Stimulated activated CD4-positive, alpha-beta T cell treated with anti-CD3 and anti-CD28 coated beads, Interleukin-15, amount 100 ng/mL, for 48 hours (primary cell): ENCODE data around the gene ARHGAP6.

ENCODE experiments used
- DNase-seq, 2 donors: peaks; one replicate each; pipeline ENCODE4 v3.0.0-alpha.2; 2020; ENCODE audit warnings: low read depth in 2 of 2

Gene ARHGAP6, protein sequence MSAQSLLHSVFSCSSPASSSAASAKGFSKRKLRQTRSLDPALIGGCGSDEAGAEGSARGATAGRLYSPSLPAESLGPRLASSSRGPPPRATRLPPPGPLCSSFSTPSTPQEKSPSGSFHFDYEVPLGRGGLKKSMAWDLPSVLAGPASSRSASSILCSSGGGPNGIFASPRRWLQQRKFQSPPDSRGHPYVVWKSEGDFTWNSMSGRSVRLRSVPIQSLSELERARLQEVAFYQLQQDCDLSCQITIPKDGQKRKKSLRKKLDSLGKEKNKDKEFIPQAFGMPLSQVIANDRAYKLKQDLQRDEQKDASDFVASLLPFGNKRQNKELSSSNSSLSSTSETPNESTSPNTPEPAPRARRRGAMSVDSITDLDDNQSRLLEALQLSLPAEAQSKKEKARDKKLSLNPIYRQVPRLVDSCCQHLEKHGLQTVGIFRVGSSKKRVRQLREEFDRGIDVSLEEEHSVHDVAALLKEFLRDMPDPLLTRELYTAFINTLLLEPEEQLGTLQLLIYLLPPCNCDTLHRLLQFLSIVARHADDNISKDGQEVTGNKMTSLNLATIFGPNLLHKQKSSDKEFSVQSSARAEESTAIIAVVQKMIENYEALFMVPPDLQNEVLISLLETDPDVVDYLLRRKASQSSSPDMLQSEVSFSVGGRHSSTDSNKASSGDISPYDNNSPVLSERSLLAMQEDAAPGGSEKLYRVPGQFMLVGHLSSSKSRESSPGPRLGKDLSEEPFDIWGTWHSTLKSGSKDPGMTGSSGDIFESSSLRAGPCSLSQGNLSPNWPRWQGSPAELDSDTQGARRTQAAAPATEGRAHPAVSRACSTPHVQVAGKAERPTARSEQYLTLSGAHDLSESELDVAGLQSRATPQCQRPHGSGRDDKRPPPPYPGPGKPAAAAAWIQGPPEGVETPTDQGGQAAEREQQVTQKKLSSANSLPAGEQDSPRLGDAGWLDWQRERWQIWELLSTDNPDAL (N-terminal part only)

DNA sequence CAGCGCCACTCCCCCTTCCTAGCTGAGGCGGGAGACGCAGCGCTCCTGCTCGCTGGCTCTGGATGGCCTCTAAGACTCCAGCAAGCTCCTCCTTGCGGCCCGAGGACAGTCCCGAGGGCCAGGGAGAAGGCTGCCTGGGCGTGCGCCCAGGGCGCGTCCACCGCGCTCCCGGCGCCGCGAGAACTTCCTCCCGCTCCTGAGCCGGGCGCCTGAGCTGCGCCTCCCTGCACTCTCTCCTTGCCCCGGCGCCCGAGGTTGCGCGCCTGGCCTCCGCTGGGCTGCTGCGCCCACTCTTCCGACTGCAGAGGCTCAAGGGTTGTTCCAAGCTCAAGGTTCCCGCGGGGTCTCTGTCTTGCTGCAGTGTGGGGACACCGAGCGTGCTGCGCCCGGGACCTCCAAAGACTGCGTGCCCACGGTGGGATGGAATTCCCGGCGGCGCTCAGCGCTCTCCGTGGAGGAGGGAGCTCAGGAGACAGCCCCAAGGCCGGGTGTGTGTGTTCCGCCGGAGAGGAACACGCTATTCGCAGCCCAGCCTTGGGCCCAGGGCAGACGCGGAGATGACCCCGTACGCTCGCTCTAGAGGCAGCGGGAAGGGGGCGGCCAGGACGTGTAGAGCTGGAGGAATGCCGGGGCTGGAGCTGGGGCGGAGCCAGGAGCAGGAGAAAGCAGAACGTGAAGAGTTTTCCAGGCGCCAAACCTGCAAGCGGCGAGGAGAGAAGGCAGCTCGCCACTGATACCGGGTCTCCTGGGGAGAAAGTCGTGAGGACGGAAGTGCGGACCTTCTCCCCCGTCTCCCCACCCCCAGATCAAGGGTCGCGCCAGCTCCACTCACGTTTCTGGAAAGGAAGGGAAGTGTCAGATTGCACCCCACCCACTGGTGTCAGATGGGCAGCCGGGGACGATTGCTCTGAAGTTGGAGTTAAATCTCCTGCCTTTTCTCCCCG is at the start of gene ARHGAP6:
Gene ARHGAP6, minus strand, starts transcription at position 753 of the 944 bp plus-strand sequence. CDS start 1,092 bp downstream, outside the sequence.
- DNase-seq: no peak

DNA sequence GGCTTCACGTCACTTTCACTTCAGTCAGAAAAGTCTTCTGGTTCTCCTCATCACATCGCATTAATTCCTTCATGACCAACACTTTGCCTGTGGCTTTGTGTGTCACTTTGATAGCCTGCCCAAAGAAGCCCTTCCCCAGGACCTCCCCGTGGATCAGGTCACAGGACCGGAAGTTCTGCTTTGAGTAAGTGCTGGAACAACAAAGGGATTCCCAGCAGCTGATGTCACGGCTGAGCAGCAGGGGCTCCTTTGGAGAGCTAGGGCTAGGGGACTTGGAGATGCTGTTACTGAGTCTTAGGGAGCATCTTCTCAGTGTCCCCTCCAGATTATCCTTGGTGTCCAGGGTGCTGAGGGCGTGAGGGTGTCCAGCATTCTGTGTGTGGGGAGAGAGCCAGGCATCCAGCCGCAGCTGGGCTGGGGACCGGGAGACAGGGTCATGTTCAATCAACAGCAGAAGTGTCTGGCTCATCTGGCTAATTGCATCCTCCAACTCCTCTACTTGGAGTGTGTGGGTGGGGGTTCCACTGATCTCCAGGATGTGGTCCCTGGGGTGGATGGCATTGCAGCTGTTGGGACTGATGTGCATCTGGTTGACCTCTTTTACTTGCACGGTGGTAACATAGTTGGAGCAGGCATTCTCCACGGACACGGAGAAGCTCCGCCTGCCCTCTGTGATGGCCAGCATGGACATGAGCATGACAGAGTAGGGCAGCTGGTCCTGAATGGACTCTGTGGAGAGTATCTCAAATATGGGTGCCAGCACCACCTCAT is 39.2 kb upstream of the ARHGAP6 start:
- DNase-seq: no peak

DNA sequence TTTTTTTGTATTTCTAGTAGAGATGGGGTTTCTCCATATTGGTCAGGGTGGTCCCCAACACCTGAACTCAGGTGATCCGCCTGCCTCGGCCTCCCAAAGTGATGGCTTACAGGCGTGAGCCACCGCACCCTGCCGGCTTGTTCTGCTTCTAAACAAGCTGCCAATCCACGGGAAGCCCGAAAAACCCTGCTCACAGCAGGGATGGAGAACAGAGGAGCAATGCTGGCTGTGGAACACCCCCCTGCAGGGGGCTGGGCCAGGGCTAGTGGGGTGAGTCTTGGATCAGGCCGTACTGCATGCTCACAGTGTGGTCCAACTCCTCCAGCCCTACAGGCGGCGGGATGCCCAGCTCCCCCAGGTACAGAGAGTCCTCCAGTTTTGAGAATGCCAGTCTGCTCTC is 38.1 kb upstream of the ARHGAP6 start:
- DNase-seq: no peak

DNA sequence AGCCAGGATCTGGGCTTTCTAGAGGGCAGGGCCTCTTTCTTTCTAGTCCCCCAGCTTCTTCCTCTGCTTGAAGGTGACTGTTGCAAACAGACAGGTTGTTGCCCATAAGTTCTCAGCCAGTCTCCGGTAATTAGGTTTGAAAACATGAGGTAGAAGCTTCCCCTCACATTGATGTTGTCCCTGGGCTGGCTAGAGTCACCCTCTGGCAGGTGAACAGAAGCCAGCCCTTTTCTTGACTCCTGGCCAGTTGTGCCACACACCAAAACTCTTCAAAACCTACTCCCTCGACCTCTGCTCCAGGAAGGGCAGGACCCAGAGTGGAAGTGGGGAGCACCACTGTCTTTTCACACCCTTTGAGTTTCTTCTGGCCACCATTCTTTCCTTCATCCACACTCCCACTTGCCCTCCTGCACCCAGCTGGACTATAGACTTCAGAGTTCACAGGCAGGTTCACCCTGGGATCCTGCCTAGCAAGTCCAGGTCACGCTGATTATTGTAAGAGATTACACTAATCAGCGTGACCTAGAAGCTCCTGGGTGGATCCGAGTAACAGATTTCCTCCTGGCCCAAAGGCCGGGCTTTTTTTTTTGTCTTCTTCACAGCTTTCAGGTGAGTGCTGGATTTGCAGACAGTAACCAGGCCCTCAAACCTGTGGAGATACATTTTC is 37.4 kb upstream of the ARHGAP6 start:
- no peak for DNase-seq

DNA sequence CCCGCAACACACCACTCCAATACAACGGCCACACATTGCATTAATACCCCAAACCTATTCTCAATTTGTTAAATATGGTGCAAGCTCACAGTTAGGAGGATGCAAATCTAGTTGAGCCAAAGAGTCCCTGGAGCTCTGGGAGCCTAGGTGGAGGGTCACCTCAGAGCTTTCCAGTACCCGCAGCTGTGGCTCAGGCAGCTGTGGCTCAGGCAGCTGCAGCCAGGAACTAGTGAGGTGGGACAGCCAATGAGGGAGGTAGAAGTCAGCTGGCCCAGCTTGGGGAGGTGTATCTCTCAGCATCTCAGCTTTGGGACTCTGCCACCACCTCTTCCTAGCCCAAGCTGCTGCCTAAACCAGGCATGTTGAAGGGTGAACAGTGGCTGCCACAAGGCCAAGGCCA is 36.7 kb upstream of the ARHGAP6 start:
- no peak for DNase-seq

DNA sequence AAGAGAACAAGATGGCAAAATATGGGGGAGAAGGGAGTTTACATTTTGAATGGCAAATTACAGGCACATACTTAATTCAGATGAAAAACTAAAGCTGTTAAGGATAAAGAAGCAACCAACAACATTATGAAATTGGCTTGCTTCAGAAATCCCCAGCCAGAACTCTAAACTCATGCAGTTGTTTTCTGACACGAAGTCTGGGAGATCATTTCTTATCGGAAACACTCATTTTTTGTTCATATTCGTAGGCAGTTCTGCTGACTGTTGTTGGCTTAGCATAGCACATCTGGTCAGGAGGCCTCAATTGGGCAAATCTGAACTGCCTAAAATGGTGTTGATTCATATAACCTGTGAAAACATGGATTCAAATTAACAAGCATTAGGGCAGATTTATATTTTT is 33.0 kb upstream of the ARHGAP6 start:
- no peak for DNase-seq

DNA sequence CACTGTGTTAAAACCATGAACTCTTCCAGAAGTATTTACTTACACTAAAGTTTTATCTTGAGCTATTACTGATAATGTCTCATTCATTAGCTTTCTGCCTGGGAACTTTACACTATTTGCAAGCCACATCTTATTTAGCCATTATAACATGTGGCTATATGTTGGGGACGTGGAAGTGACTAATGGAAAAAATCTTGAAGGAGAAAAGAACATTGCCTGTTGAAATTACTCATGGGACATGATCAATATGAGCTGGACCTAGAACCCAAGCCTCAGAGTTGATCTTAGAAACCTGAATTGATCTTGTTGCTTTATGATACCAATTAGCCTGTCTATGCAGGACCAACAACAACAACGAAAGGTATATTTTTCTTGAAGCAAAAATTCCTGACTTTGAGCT is 22.5 kb upstream of the ARHGAP6 start:
- DNase-seq: no peak

DNA sequence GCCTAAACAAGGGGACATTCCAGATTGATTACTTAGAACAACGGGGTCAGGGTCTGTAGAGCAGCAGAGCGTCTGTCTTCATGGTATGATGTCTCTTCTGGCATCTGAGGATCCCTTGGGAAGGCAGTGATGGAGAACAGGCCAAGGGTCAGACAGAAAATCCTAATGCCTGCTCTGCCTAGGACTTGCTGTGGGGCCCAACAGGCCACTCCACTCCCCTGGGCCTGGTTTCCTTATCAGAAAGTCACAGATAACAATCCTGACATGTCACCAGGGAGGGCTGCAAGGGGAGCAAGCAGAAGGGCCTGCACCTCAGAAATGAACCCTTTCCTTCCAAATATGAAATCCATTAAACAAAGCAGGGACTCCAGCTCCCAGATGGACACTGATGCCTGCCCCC is 21.4 kb upstream of the ARHGAP6 start:
- DNase-seq: no peak

DNA sequence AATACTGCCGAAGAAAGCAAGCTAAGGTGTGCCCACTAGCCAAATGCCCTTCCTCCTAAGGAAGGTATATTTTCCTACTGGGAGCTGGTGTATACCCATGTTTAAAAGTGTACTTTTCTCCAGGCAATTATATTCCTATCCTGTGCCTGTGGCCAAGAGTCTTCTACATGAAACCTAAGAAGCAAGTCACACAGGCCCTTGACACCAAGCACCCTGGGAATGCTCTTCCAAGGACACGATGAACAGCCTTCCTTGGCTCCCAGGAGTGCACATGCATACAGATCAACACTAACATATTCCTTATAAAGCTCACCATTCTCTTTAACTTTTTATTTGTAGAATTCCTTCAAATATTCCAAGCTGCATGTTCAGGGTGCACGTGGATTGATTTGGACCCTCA is 17.3 kb upstream of the ARHGAP6 start:
- no peak for DNase-seq

DNA sequence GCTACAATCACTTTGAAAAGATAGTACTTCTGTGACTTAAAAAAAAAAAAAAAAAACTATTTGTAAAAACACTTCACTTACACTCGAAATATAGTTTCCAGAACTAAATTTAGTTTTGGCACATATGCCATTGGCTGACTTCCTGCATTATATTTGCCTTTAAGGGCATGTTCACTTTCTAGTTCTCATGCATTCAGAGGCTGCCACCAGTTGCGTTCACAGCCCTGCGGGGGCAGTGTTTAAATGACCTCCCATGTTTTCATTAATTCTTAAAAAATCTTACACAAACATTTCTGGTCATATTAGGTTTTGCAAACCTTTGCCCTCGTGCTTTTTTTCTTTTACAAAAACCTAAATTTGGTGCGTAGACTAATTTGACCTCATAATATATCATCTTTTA is 12.4 kb upstream of the ARHGAP6 start:
- no peak for DNase-seq

DNA sequence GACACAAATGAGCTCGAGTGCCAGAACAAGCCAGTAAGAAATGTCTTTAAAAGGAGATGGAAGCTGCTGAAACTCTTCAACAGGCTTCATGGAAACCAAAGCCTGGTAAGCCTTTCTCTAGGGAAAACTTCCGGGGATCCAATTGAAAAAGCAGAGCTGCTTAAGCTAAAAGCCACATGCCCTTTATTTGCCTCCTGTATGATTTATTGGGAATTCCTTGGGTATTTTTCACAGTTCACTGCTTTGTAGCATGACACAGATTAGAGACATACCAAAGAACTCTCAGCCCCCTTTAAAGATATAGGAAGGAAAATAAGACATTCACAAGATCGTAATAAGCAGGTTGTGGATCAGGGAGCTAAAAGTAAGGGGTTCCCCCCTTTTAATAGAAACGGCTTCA is 6.5 kb upstream of the ARHGAP6 start:
- no peak for DNase-seq

DNA sequence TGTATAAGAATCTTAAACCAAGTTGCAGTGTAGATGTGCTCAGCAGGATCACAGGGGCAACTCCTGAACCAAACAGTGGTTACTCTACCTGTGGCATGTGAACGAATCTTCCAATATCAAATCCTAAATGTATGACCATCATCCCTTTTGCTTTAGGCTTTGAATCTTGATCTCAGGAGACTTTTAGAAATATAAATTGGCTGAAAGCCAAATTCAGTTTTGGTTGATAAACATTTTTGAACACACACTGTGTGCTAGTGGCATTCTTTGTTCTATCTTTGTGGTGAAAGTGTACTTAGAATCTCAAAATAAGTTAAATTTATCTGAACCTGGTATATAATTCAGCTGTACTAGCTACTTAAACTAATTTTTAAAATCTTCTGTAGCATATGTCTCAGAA is 4.6 kb upstream of the ARHGAP6 start:
- no peak for DNase-seq

DNA sequence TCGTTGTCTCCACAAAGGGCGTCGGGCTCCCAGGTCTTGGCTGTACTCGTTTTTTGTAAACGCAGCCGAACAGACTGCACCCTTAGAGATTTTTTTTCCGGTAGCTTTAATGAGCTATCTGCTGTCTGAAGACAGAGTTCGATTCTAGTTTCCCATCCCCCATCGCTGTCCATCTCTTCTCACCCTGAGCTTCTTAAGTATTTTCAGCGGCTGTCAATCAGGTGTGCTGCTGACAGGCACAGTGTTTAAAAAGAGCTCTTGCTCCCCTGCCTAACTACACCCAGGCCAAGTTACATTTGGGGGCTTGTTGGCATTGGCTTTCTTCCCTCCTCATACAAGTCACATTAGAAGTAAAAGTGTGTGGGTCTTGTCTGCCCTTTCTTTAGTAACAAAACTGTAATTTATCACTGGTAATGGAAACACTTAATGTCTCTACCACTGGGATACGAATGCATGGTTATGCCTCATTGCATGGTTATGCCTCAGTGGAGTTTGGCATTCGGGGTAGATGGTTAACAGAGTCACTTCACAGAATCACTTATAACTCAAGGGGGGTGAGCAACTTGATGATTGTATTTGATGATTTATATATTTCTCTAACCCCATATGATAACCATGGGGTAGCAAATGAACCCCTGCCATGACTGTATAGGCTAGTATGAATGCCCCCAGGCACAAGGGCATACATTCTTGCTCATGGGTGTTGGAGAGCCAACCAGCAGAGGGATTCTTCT is 1.4 kb upstream of the ARHGAP6 start:
- no peak for DNase-seq

DNA sequence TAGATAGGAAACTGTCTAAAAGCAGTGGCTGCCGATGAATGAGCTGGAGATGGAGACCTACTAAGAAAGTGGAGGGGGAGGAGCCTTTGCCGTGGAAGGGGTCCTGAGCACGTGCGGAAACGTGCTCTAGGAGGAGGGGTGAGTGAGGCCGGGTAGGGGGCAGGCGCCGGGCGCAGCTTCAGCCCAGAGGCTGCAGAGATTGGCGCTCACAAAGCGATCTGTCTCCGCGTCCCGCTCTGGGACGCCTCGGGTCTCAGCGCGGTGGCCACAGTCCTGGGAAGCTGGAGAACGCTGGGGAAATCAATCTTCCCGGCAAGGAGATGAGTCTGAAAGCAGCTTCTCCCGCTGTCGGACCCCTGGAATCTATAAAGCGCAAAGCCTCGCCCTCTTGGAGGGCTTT is 444 bp upstream of the ARHGAP6 start:
- DNase-seq: no peak

DNA sequence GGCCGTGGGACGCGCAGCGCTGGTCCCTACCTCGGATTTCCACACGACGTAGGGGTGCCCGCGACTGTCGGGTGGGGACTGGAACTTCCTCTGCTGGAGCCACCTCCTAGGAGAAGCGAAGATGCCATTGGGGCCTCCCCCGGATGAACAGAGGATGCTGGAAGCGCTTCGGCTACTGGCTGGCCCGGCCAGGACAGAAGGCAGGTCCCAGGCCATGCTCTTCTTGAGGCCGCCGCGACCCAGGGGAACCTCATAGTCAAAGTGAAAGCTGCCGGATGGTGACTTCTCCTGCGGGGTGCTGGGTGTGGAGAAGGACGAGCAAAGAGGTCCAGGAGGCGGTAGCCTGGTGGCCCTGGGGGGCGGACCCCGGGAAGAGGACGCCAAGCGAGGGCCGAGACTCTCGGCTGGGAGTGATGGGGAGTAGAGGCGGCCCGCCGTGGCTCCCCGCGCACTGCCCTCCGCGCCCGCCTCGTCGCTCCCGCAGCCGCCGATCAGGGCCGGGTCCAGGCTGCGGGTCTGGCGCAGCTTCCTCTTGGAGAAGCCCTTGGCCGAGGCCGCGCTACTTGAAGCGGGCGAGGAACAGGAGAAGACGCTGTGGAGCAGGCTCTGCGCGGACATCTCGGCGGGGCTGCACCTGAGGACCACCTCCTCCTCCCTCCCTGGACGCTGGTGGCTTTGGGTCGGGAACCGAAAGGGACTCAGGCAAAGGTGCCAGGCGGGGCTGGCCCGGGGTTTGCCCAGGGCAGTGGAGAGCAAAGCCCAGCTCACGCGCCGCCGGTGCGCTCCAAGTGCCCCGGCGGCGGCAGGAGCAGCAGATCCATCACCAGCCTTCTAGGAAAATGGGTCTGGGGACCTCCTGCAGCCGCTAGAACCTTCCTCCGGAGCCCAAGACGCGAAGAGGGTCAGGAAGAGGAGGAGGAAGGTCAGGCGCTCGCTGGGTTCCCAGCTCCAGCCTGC is 1.2 kb downstream of the ARHGAP6 start:
- DNase-seq: no peak

DNA sequence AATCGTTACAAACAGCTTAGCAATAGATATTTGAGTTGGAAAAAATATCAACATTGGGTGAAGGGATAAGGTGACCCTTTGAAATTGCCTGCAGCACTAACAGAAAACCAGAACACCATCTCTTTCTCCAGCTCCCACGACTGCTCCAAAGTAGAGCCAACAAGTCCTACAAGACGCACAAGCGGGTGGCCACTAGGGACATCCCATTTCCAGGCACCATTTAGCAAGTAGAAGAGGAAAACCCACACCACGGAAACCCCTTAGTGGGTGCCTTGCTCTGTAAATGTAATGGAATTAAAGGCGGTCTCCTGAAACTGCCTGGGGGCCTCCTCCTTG is 1.9 kb downstream of the ARHGAP6 start:
- DNase-seq: no peak

DNA sequence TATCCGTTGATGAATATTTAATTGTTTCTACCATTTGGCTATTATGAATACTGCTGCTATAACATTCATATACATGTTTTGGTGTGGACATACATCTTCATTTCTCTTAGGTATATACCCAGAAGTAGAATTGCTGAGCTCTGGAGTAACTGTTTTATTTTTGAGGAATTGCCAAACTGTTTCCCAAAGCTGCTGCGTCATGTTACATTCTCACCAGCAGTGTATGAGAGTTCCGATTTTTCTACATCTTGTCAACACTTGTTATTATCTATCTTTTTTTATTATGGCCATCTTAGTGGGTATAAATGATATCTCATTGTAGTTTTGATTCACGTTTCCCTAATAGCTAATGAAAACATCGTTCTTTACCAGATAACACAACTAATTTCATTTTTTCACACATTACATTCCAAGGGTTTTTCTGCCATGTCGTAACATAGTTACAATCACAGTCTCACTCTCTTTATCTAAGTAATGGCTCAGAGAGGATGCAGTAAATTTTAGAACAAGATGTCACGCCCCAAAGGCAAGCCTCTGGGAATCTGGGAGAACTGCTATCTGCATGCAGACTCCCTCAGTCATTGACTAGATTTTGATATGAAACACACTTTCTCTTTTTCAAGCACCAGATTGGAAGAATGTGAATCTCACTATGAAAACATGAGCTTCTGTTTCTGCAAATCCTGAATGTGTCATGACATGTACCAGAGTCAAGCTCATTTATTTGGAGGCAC is 10.3 kb downstream of the ARHGAP6 start:
- no peak for DNase-seq
